ENCODE data around the gene KISS1. TPM values are rescaled to one million over a fixed set of nuclear protein-coding genes. Genes with fewer than 3 reads are reported as not detected.

KISS1 gene
- total RNA-seq, 1 experiment from 2014 or later: not detected

DNA sequence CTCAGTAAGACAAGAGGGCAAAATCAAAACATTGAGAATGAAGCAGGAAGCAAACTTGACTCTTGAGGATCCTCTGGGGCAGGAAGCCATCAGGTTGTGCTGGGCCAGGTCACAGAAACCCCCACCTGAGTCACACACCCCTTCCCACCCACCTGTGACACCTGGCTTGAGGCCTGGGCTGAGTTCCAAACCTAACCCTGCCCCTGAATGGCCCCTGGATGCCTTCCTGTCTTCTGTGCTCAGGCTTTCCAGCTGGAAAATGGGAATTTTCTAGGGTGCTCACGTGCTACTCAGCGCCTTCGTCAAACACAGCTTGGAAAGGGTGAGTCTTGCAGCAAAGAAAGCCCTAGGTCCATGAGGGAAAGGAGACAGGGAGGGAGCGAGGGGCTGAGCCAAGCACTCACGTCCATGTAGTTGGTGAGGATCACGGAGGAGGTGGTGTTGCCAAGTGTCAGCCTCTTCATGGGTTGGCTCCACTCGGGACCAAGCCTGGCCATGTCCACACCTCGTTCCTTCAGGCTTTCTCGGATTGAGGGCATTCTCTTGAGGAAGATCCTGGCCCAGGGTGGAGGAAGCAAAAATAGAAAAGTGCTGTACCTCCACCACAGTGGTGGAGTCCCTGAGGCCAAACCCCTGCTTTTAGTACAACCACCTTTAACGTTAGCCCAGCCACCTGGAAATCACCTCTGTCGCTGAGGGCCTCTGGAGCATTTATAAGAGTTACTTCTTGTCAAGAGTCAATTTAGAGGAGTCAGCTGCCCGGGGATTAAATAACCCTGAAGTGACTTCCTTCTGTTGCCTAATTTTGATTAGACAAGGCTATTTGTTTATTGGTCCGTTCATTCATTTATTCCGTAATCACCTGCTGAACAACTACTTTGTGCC is 34.4 kb downstream of the KISS1 start:
- TF ChIP-seq, protein P1, sequence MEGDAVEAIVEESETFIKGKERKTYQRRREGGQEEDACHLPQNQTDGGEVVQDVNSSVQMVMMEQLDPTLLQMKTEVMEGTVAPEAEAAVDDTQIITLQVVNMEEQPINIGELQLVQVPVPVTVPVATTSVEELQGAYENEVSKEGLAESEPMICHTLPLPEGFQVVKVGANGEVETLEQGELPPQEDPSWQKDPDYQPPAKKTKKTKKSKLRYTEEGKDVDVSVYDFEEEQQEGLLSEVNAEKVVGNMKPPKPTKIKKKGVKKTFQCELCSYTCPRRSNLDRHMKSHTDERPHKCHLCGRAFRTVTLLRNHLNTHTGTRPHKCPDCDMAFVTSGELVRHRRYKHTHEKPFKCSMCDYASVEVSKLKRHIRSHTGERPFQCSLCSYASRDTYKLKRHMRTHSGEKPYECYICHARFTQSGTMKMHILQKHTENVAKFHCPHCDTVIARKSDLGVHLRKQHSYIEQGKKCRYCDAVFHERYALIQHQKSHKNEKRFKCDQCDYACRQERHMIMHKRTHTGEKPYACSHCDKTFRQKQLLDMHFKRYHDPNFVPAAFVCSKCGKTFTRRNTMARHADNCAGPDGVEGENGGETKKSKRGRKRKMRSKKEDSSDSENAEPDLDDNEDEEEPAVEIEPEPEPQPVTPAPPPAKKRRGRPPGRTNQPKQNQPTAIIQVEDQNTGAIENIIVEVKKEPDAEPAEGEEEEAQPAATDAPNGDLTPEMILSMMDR (IDR thresholded peaks at IDR 0.05): no peak
- TF ChIP-seq, protein P2, sequence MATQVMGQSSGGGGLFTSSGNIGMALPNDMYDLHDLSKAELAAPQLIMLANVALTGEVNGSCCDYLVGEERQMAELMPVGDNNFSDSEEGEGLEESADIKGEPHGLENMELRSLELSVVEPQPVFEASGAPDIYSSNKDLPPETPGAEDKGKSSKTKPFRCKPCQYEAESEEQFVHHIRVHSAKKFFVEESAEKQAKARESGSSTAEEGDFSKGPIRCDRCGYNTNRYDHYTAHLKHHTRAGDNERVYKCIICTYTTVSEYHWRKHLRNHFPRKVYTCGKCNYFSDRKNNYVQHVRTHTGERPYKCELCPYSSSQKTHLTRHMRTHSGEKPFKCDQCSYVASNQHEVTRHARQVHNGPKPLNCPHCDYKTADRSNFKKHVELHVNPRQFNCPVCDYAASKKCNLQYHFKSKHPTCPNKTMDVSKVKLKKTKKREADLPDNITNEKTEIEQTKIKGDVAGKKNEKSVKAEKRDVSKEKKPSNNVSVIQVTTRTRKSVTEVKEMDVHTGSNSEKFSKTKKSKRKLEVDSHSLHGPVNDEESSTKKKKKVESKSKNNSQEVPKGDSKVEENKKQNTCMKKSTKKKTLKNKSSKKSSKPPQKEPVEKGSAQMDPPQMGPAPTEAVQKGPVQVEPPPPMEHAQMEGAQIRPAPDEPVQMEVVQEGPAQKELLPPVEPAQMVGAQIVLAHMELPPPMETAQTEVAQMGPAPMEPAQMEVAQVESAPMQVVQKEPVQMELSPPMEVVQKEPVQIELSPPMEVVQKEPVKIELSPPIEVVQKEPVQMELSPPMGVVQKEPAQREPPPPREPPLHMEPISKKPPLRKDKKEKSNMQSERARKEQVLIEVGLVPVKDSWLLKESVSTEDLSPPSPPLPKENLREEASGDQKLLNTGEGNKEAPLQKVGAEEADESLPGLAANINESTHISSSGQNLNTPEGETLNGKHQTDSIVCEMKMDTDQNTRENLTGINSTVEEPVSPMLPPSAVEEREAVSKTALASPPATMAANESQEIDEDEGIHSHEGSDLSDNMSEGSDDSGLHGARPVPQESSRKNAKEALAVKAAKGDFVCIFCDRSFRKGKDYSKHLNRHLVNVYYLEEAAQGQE (IDR thresholded peaks at IDR 0.05; ENCODE audit: insufficient read depth in 1 of 2, low read depth in 2 of 2, low read length in 1 of 2): no peak
- no peak for TF ChIP-seq POLR2AphosphoS5 (IDR thresholded peaks at IDR 0.05; ENCODE audit: low read depth, low read length)
- TF ChIP-seq SIN3A (IDR thresholded peaks at IDR 0.05; ENCODE audit: borderline replicate concordance, insufficient read depth, low read depth, low read length): no peak
- no peak for TF ChIP-seq TCF7L2 (IDR thresholded peaks at IDR 0.05; ENCODE audit: low read depth, low read length)
- CTCF ChIA-PET: interaction anchor here (0.5 to 1.6 kb wide), 5 partner anchors 29 to 237 kb away, joined by 3 to 9 read pairs (median 8); no protein-coding TSS in a partner anchor

DNA sequence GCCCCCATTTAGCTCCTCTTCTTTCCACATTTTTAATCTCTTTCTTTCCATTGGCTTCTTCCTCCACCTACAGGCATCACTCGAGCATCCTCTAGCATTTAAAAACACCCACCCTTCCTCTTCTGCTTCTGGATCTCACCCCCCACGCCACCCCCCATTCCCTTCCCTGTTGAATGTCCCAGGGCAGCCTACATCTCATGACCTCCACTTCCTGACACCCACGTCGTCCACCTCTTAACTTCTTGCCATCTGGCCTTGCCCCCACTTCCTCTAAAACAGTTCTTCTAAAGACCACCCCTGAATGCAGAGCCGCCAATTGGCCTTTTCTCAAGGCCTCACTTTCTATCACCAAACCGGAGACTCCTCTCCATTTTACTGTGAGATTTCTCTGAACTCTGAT is 38.3 kb downstream of the KISS1 start:
- in situ Hi-C loops (cut with HindIII; ENCODE audit: low pct_unique_long_range_greater_than_20kb, low sequenced_read_pairs) (no loop called here), intact Hi-C loops (cut with micrococcal nuclease; ENCODE audit: unreplicated experiment) (no loop called here)
- POLR2A ChIA-PET: no interaction called here
- no TSS peak for BruUV-seq (replicated peaks)
- no peaks in the 10 kb centered on the region; the same call in 1 of the 2 replicates for H3K4me1 ChIP-seq (ENCODE audit: control insufficient read depth, insufficient read depth, low read length)
- no peak for ATAC-seq
- H3K27ac ChIP-seq (ENCODE audit: low read length): no peak overlapping the region
- no peak for TF ChIP-seq SIN3A (IDR thresholded peaks at IDR 0.05; ENCODE audit: borderline replicate concordance, insufficient read depth, low read depth, low read length)
- CTCF ChIA-PET: interaction anchor here (0.7 kb wide), 1 partner anchor 125 kb away, joined by 7 read pairs; no protein-coding TSS in a partner anchor
- no peaks in the 10 kb centered on the region for H3K9me3 ChIP-seq (ENCODE audit: control insufficient read depth, insufficient read depth, low read depth, low read length)
- no peaks in the 10 kb centered on the region for H3K36me3 ChIP-seq (ENCODE audit: control insufficient read depth, insufficient read depth, low read length)
- no peaks in the 10 kb centered on the region for H3K27me3 ChIP-seq (ENCODE audit: control insufficient read depth, insufficient read depth, low read length)
- DNase-seq (ENCODE audit: low read depth, low spot score): no peak
- no peak overlapping the region for H3K4me3 ChIP-seq (ENCODE audit: low read depth in 2 of 2, low read length in 2 of 2)

More for the DNA sequence above, 34.4 kb downstream of the KISS1 start:
- POLR2A ChIA-PET: no interaction called here
- no peak overlapping the region for H3K4me3 ChIP-seq (ENCODE audit: low read depth in 2 of 2, low read length in 2 of 2)
- no peak for DNase-seq (ENCODE audit: low read depth, low spot score)
- in situ Hi-C loops (cut with HindIII; ENCODE audit: low pct_unique_long_range_greater_than_20kb, low sequenced_read_pairs): no loop called here
- BruUV-seq (replicated peaks): no TSS peak
- H3K9me3 ChIP-seq (ENCODE audit: control insufficient read depth, insufficient read depth, low read depth, low read length): no peaks in the 10 kb centered on the region
- H3K27ac ChIP-seq (ENCODE audit: low read length): no peak overlapping the region
- no peak for ATAC-seq
- intact Hi-C loops (cut with micrococcal nuclease; ENCODE audit: unreplicated experiment): loop anchor here (1.0 kb wide), 2 partner anchors 45 to 201 kb away; no protein-coding TSS in a partner anchor
- H3K4me1 ChIP-seq (ENCODE audit: control insufficient read depth, insufficient read depth, low read length): no peaks in the 10 kb centered on the region; the same call in 1 of the 2 replicates
- H3K36me3 ChIP-seq (ENCODE audit: control insufficient read depth, insufficient read depth, low read length): no peaks in the 10 kb centered on the region
- H3K27me3 ChIP-seq (ENCODE audit: control insufficient read depth, insufficient read depth, low read length): no peaks in the 10 kb centered on the region

DNA sequence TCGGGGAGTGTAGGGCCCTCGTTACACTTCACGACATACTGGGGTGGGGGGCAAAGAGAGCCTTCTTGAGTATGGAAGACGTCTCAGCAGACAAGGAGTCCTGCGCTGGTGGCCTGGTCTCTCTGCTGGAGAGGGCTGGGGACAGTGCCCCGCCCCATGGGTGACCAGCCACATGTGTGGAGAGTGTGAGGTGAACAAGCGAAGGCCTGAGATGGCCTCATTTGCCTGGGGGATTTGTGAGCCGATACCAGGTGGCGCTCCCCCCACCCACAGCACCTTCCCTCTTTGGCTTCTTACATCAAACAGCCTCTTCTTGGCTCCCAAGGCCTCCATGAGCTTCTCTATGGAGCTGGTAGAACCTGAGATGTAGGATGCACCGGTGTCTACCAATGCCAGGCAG is 40.4 kb downstream of the KISS1 start:
- Histone ChIP-seq H3K27ac (ENCODE audit: low read length) (no peak overlapping the region), H3K4me3 (ENCODE audit: low read depth in 2 of 2, low read length in 2 of 2) (no peak overlapping the region), H3K27me3 (ENCODE audit: control insufficient read depth, insufficient read depth, low read length) (no peaks in the 10 kb centered on the region; the same call in 1 of the 2 replicates), H3K36me3 (ENCODE audit: control insufficient read depth, insufficient read depth, low read length) (no peaks in the 10 kb centered on the region), H3K9me3 (ENCODE audit: control insufficient read depth, insufficient read depth, low read depth, low read length) (no peaks in the 10 kb centered on the region), H3K4me1 (ENCODE audit: control insufficient read depth, insufficient read depth, low read length) (no peaks in the 10 kb centered on the region)
- no TSS peak for BruUV-seq (replicated peaks)
- ChIA-PET POLR2A (no interaction called here), CTCF (no interaction called here)
- ATAC-seq (no peak), DNase-seq (ENCODE audit: low read depth, low spot score) (no peak)
- intact Hi-C loops (cut with micrococcal nuclease; ENCODE audit: unreplicated experiment): no loop called here
- in situ Hi-C loops (cut with HindIII; ENCODE audit: low pct_unique_long_range_greater_than_20kb, low sequenced_read_pairs): no loop called here
- TF ChIP-seq, protein P1 (IDR thresholded peaks at IDR 0.05): no peak
- TF ChIP-seq, protein P2 (IDR thresholded peaks at IDR 0.05; ENCODE audit: insufficient read depth in 1 of 2, low read depth in 2 of 2, low read length in 1 of 2): no peak
- TF ChIP-seq TCF7L2 (IDR thresholded peaks at IDR 0.05; ENCODE audit: low read depth, low read length) (no peak), SIN3A (IDR thresholded peaks at IDR 0.05; ENCODE audit: borderline replicate concordance, insufficient read depth, low read depth, low read length) (no peak), POLR2AphosphoS5 (IDR thresholded peaks at IDR 0.05; ENCODE audit: low read depth, low read length) (no peak)

Data from Panc1 (cell line).